ENCODE measurements around the gene GPR135.

GPR135 gene

DNA sequence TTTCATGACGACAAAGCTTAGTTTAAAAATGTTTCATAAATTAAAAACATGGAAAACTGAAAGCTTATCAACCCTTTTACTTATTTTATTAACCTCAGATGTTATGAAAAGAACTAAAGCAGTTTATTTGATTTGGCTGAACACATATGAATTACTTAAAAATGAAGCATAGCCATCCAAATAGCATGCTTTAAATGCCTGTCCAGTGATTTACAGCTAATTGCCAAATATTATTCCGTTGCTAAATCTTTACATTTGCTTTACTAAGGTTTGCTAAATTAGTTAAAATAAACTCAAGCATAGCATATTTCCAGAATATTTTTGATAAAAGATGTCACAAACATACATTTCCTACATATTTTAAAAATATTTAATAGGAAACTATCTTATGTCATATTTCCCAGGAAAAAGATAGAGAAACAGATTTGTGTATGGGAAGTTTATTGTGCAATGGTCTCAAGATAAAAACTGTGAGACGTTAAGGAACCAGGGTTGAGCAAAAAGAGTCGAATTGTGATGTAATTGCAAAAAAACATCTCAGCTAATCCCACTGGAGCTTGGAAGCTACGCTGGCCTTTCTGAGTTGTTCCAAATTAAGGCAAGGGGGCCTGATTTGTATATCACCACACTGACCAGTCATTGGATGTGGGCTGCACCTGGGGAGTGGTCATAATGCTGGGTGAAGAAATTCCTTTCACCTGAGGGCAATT, 25.8 kb downstream of the GPR135 start:
- no peaks in the 10 kb centered on the region for H3K4me1 ChIP-seq (ENCODE audit: insufficient read depth, low read length)
- 94% methylated on average over 5 of the region's 5 CpGs for WGBS
- H3K27me3 ChIP-seq (ENCODE audit: insufficient read depth, low read length): no peaks in the 10 kb centered on the region
- H3K9me3 ChIP-seq (ENCODE audit: insufficient read depth, low read depth, low read length): no peaks in the 10 kb centered on the region
- H3K4me3 ChIP-seq (ENCODE audit: low read length): no peak overlapping the region
- H3K36me3 ChIP-seq (ENCODE audit: insufficient read depth, low read length): no peaks in the 10 kb centered on the region
- no peak overlapping the region for H3K9ac ChIP-seq (ENCODE audit: low read depth, low read length)
- H3K27ac ChIP-seq (ENCODE audit: low read depth, low read length): no peak overlapping the region

DNA sequence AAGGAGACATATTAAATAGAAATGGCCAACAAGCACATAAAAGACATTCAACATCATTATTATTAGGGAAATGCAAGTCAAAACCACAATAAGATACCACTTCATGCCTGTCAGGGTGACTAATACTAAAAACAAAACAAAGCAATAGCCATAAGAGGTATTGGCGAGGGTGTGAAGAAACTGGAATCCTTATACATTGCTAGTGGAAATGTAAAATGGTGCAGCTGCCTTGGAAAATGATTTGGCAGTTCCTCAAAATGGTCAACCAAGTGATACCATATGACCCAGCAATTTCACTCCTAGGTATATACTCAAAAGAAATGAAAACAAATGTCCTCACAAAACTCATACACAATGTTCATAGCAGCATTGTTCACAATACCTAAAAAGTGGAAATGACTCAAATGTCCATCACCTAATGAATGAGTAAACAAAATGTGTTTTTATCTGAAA, 27.0 kb downstream of the GPR135 start:
- H3K4me1 ChIP-seq (ENCODE audit: insufficient read depth, low read length): no peaks in the 10 kb centered on the region
- no peaks in the 10 kb centered on the region for H3K36me3 ChIP-seq (ENCODE audit: insufficient read depth, low read length)
- no peaks in the 10 kb centered on the region for H3K27me3 ChIP-seq (ENCODE audit: insufficient read depth, low read length)
- H3K27ac ChIP-seq (ENCODE audit: low read depth, low read length): no peak overlapping the region
- no peaks in the 10 kb centered on the region for H3K9me3 ChIP-seq (ENCODE audit: insufficient read depth, low read depth, low read length)
- no peak overlapping the region for H3K4me3 ChIP-seq (ENCODE audit: low read length)
- H3K9ac ChIP-seq (ENCODE audit: low read depth, low read length): no peak overlapping the region
- WGBS: 88% methylated on average over 1 of the region's 1 CpG

DNA sequence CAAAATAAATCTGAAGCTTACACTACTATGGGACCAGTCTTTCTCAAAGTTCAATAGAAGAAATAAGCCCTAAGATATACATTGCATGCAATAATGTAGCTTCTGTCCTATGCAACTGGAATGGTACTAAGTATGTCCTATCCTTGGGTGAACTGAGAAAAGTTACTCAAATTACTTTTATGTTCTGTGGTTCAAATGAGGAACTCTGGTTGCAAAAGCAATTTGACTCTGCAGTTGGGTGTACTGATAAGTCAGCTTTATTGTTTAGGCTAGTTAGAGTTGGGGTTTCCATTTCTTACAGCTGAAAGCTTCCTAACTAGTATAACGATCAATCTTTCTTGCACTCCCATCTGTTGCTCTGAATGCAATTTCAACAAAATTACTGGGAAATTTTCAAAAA, 29.2 kb downstream of the GPR135 start:
- H3K27ac ChIP-seq (ENCODE audit: low read depth, low read length): no peak overlapping the region
- no peak overlapping the region for H3K4me3 ChIP-seq (ENCODE audit: low read length)
- no peaks in the 10 kb centered on the region for H3K9me3 ChIP-seq (ENCODE audit: insufficient read depth, low read depth, low read length)
- no peaks in the 10 kb centered on the region for H3K4me1 ChIP-seq (ENCODE audit: insufficient read depth, low read length)
- H3K36me3 ChIP-seq (ENCODE audit: insufficient read depth, low read length): no peaks in the 10 kb centered on the region
- WGBS: 91% methylated on average over 1 of the region's 1 CpG
- no peaks in the 10 kb centered on the region for H3K27me3 ChIP-seq (ENCODE audit: insufficient read depth, low read length)
- no peak overlapping the region for H3K9ac ChIP-seq (ENCODE audit: low read depth, low read length)

DNA sequence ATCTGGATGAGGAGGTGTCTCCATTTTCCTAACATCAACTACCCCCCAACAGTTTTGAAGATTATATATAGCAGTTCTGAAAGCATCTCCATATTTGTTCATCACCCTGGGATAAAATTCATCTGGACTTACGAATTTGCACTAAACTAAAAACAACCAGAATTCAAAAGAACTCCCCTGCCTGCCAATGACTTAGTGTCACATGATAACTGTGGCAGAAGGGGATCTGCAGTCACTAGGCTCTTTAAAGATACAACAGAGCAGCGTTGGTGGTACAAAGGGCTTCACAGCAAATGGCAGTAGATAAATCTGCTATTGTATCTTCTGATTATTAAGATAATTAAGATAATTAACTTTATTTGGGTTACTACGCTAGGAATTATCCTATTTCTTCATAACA, 30.1 kb downstream of the GPR135 start:
- Histone ChIP-seq H3K36me3 (ENCODE audit: insufficient read depth, low read length) (no peaks in the 10 kb centered on the region), H3K9me3 (ENCODE audit: insufficient read depth, low read depth, low read length) (no peaks in the 10 kb centered on the region), H3K4me1 (ENCODE audit: insufficient read depth, low read length) (no peaks in the 10 kb centered on the region), H3K4me3 (ENCODE audit: low read length) (no peak overlapping the region), H3K27ac (ENCODE audit: low read depth, low read length) (no peak overlapping the region), H3K27me3 (ENCODE audit: insufficient read depth, low read length) (no peaks in the 10 kb centered on the region), H3K9ac (ENCODE audit: low read depth, low read length) (no peak overlapping the region)
- 80% methylated on average over 2 of the region's 3 CpGs for WGBS

DNA sequence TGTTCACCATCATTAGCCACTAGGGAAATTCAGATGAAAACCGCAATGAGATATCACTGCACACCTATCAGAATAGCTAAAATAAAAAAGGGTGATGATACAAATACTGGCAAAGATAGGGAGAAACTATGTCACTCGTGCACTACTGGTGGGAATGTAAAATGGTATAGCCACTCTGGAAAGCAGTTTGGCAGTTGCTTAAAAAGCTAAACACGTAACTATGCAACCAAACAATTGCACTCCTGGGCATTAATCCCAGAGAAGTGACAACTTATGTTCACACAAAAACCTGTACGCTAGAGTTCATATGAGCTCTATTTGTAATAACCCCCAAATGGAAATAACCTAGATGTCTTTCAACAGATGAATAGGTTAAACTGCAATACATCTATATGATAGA, 35.4 kb downstream of the GPR135 start:
- no peak overlapping the region for H3K27ac ChIP-seq (ENCODE audit: low read depth, low read length)
- H3K9ac ChIP-seq (ENCODE audit: low read depth, low read length): no peak overlapping the region
- no peaks in the 10 kb centered on the region for H3K4me1 ChIP-seq (ENCODE audit: insufficient read depth, low read length)
- no peaks in the 10 kb centered on the region for H3K36me3 ChIP-seq (ENCODE audit: insufficient read depth, low read length)
- no peak overlapping the region for H3K4me3 ChIP-seq (ENCODE audit: low read length)
- H3K27me3 ChIP-seq (ENCODE audit: insufficient read depth, low read length): no peaks in the 10 kb centered on the region
- H3K9me3 ChIP-seq (ENCODE audit: insufficient read depth, low read depth, low read length): no peaks in the 10 kb centered on the region
- WGBS: 93% methylated on average over 4 of the region's 4 CpGs

DNA sequence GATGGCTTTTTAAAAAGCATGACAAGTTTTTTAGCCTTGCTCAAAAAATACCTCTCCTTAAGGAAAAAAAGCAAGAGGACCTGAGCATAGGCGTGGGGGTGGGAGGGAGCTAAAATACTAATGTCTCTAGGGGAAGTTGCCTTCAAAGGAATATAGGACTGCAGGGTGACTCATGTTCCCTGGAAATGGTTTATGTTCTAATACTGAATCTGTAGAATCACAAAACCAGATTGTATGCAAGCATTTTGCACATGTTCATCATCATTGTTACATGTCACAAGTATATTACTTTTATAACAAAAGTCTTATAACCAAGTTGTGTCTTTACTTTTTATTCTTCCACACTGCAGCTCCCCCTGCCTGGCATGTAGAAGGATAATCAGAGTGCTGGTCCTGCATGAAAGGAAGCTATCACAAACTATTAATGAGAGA, 36.6 kb downstream of the GPR135 start:
- Histone ChIP-seq H3K4me1 (ENCODE audit: insufficient read depth, low read length) (no peaks in the 10 kb centered on the region), H3K9me3 (ENCODE audit: insufficient read depth, low read depth, low read length) (no peaks in the 10 kb centered on the region), H3K36me3 (ENCODE audit: insufficient read depth, low read length) (no peaks in the 10 kb centered on the region), H3K4me3 (ENCODE audit: low read length) (no peak overlapping the region), H3K27ac (ENCODE audit: low read depth, low read length) (no peak overlapping the region), H3K9ac (ENCODE audit: low read depth, low read length) (no peak overlapping the region), H3K27me3 (ENCODE audit: insufficient read depth, low read length) (no peaks in the 10 kb centered on the region)
- WGBS: 93% methylated on average over 1 of the region's 1 CpG

DNA sequence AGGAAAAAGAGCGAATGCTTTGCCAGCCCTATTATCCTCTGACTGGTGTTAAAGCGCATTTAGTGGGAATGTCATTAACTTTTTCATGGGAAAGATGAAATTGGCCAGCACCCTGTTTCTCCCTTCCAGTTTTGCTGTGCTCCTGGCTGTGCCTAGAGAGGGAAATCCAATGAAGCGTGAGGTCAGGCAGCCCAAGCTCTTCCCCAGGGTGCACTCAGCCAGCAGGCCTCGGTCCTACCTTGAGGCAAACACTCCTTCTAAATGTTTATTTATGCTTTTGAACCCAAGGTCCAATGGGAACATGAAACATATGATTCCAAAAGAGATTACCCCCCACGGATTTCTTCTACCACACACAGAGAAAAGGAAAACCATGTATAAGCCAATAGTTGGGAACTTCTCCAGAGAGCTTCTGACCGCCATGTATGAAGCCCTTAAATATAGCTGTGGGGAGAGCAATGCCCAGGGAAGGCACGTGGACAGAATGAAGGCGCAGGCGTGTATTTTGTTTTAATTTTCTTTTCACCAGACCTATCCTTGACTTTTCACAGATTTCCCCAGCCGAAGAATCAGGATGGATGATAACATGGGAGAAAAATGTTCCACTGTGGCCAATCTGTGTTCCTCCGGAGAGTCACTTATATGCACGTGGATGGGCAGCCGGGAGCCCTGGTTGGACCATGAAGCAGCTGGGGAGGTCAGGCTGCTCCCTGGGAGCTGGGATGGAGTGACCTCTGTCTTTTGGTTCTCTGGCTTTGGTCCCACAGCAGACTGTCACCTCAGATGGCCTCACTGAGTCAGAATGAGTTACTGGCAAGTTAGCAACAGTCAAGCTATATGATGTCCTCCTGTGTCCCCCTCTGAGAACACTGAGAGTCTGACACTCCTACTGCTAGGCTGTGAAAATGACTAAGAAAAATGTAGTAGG, 37.3 kb downstream of the GPR135 start:
- no peaks in the 10 kb centered on the region for H3K9me3 ChIP-seq (ENCODE audit: insufficient read depth, low read depth, low read length)
- H3K27me3 ChIP-seq (ENCODE audit: insufficient read depth, low read length): no peaks in the 10 kb centered on the region
- no peak overlapping the region for H3K9ac ChIP-seq (ENCODE audit: low read depth, low read length)
- no peak overlapping the region for H3K27ac ChIP-seq (ENCODE audit: low read depth, low read length)
- no peak overlapping the region for H3K4me3 ChIP-seq (ENCODE audit: low read length)
- 87% methylated on average over 13 of the region's 13 CpGs for WGBS
- no peaks in the 10 kb centered on the region for H3K4me1 ChIP-seq (ENCODE audit: insufficient read depth, low read length)
- H3K36me3 ChIP-seq (ENCODE audit: insufficient read depth, low read length): no peaks in the 10 kb centered on the region

DNA sequence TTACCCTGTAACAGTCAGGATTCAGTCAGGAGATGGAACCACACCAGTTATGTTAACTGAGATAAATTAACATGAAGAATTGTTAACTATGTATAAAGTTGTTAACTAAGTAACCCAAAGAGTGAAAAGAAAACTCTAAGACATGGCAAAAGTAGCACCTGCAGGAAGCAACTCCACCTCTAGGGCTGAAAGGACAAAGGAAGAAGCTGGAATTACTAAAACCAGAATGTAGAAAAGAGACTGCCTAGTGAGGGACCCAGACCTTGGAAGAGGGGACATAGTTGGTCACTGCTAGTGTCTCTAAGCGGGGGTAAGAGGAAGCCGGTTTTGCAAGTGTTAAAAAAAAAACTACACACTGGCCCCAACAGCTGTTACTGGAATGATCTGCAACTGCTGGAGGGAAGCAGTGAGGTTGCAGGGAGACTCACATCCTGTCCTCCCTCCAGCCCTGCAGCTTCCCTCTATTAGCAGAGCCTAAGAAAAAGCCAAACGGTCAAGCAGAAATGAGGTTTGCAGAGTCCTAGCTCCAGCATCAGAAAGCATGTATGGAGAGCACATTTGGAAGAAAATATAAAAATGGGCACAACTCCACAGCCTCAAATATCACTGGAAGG, 39.8 kb downstream of the GPR135 start:
- no peaks in the 10 kb centered on the region for H3K27me3 ChIP-seq (ENCODE audit: insufficient read depth, low read length)
- no peaks in the 10 kb centered on the region for H3K9me3 ChIP-seq (ENCODE audit: insufficient read depth, low read depth, low read length)
- no peaks in the 10 kb centered on the region for H3K36me3 ChIP-seq (ENCODE audit: insufficient read depth, low read length)
- H3K4me1 ChIP-seq (ENCODE audit: insufficient read depth, low read length): no peaks in the 10 kb centered on the region
- 71% methylated on average over 2 of the region's 3 CpGs for WGBS
- no peak overlapping the region for H3K27ac ChIP-seq (ENCODE audit: low read depth, low read length)
- H3K4me3 ChIP-seq (ENCODE audit: low read length): no peak overlapping the region
- H3K9ac ChIP-seq (ENCODE audit: low read depth, low read length): no peak overlapping the region

DNA sequence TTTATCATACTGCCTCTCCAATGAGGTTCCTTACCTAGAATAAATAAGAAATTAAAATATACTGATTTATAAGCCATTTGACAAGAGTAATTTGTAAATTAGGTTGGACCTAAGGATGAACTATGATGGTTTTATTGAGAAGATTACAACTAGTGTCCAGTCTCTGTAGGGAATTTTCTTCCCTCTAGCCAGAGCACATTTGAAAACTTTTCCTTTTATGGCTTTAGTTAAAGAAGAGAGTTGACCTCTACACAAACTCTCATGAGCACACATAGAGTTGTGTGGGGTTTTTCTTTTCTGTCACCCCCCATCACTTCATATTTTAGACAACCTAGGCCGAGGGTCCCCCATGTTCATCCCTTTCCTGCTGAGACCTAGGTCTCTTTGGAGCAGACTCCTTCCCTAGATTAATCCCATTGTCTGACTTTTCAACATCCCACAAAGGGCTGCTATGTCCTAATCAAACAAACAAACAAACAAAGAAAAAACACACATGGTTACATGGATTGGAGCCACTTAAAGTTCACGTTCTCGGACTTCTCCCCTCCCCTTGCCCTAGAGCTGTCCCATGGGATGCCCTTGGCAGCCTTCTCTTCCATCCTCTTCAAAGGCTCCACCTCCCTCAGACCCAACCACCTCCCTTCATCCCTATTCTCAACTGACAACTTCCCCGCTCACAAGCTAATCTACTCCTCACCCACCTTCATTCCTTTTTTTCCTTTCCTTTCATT, 40.7 kb downstream of the GPR135 start:
- Histone ChIP-seq H3K9me3 (ENCODE audit: insufficient read depth, low read depth, low read length) (no peaks in the 10 kb centered on the region), H3K27ac (ENCODE audit: low read depth, low read length) (no peak overlapping the region), H3K4me1 (ENCODE audit: insufficient read depth, low read length) (no peaks in the 10 kb centered on the region), H3K4me3 (ENCODE audit: low read length) (no peak overlapping the region), H3K36me3 (ENCODE audit: insufficient read depth, low read length) (no peaks in the 10 kb centered on the region), H3K27me3 (ENCODE audit: insufficient read depth, low read length) (no peaks in the 10 kb centered on the region), H3K9ac (ENCODE audit: low read depth, low read length) (no peak overlapping the region)
- WGBS: 81% methylated on average over 4 of the region's 4 CpGs

DNA sequence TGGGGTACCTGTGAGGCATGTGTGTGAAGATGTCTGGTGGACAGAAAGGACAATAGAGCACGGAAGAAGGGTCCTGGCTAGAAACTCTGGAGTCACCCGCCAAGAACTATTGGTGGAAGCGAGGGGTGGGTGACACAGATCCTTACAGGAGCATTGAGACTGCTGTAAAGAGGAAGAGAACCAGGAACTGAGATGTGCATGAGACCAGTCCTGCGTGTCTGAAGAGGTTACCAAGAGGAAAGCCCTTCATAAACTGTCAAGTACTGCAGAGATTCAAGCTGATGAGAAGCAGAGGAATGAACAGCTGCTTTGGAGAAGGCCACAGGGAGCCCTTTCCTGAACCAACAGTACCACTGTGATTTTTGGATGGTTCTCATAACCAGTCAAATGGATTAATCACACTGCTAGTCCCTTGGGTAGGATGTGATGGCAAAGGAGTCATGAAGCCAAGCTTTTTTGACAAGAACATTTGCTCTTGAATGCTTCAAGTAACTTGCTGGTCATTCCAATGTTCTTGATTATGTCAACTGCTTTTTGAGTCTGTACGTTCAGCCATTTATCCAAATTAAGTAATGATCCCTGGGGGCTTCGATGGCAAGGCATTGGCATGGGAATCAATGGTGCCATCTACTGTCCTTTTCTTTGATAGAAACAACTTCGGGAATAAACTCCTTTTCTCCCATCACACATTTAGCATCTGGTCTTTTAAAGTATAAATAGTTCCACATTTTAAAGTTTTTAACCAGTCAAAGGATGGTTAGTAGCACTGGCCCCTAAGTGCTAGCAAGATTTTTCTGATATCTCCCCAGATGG, 42.9 kb downstream of the GPR135 start:
- Histone ChIP-seq H3K9ac (ENCODE audit: low read depth, low read length) (no peak overlapping the region), H3K36me3 (ENCODE audit: insufficient read depth, low read length) (no peaks in the 10 kb centered on the region), H3K4me3 (ENCODE audit: low read length) (no peak overlapping the region), H3K27ac (ENCODE audit: low read depth, low read length) (no peak overlapping the region), H3K4me1 (ENCODE audit: insufficient read depth, low read length) (no peaks in the 10 kb centered on the region), H3K9me3 (ENCODE audit: insufficient read depth, low read depth, low read length) (no peaks in the 10 kb centered on the region), H3K27me3 (ENCODE audit: insufficient read depth, low read length) (no peaks in the 10 kb centered on the region)
- 87% methylated on average over 7 of the region's 7 CpGs for WGBS
